ENCODE results near the gene LCN10.

- TF ChIP-seq, protein P1, sequence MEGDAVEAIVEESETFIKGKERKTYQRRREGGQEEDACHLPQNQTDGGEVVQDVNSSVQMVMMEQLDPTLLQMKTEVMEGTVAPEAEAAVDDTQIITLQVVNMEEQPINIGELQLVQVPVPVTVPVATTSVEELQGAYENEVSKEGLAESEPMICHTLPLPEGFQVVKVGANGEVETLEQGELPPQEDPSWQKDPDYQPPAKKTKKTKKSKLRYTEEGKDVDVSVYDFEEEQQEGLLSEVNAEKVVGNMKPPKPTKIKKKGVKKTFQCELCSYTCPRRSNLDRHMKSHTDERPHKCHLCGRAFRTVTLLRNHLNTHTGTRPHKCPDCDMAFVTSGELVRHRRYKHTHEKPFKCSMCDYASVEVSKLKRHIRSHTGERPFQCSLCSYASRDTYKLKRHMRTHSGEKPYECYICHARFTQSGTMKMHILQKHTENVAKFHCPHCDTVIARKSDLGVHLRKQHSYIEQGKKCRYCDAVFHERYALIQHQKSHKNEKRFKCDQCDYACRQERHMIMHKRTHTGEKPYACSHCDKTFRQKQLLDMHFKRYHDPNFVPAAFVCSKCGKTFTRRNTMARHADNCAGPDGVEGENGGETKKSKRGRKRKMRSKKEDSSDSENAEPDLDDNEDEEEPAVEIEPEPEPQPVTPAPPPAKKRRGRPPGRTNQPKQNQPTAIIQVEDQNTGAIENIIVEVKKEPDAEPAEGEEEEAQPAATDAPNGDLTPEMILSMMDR (conservative IDR thresholded peaks at IDR 0.05; ENCODE audit: low read length), result no peak
- TF ChIP-seq EZH2phosphoT487 (IDR thresholded peaks at IDR 0.05; ENCODE audit: borderline replicate concordance, low read depth, low read length), result no peak
These were observed 2.2 kb downstream of the LCN10 start for GRCh38 chr9:136740491-136740890.
